LNCAP (cell line): ENCODE results near the gene KLK2.

Source experiments
- TF ChIP-seq, protein P1 (sequence below): fragments of 450-650 bp; IDR thresholded peaks from 2 replicates; pipeline ENCODE4 v1.5.1; 2017; ENCODE audit warnings: mild to moderate bottlenecking

KLK2 gene

DNA sequence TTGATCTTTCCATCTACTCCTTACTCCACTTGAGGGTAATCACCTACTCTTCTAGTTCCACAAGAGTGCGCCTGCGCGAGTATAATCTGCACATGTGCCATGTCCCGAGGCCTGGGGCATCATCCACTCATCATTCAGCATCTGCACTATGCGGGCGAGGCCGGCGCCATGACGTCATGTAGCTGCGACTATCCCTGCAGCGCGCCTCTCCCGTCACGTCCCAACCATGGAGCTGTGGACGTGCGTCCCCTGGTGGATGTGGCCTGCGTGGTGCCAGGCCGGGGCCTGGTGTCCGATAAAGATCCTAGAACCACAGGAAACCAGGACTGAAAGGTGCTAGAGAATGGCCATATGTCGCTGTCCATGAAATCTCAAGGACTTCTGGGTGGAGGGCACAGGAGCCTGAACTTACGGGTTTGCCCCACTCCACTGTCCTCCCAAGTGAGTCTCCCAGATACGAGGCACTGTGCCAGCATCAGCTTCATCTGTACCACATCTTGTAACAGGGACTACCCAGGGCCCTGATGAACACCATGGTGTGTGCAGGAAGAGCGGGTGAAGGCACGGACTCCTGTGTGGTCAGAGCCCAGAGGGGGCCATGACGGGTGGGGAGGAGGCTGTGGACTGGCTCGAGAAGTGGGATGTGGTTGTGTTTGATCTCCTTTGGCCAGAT lies 2.7 kb upstream of the KLK2 start:
- TF ChIP-seq, protein P1, sequence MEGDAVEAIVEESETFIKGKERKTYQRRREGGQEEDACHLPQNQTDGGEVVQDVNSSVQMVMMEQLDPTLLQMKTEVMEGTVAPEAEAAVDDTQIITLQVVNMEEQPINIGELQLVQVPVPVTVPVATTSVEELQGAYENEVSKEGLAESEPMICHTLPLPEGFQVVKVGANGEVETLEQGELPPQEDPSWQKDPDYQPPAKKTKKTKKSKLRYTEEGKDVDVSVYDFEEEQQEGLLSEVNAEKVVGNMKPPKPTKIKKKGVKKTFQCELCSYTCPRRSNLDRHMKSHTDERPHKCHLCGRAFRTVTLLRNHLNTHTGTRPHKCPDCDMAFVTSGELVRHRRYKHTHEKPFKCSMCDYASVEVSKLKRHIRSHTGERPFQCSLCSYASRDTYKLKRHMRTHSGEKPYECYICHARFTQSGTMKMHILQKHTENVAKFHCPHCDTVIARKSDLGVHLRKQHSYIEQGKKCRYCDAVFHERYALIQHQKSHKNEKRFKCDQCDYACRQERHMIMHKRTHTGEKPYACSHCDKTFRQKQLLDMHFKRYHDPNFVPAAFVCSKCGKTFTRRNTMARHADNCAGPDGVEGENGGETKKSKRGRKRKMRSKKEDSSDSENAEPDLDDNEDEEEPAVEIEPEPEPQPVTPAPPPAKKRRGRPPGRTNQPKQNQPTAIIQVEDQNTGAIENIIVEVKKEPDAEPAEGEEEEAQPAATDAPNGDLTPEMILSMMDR, result no peak

DNA sequence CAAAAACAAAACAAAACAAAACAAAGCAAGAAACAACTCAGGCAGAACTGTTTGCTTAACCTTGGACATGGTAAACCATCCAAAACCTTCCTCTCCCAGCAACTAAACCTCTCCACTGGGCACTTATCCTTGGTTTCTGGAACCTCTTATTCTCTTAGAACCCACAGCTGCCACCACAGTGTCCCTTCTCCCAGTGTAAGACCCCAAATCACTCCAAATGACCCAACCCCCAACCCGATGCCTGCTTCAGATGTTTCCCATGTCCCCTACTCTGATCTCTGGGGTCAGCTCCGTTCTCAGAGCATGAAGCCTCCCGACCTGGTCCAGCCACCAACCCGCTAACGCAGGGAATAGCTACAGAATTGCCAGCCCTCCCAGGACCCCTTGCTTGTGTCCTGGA lies 972 bp downstream of the KLK2 start:
- TF ChIP-seq, protein P1, result no peak

DNA sequence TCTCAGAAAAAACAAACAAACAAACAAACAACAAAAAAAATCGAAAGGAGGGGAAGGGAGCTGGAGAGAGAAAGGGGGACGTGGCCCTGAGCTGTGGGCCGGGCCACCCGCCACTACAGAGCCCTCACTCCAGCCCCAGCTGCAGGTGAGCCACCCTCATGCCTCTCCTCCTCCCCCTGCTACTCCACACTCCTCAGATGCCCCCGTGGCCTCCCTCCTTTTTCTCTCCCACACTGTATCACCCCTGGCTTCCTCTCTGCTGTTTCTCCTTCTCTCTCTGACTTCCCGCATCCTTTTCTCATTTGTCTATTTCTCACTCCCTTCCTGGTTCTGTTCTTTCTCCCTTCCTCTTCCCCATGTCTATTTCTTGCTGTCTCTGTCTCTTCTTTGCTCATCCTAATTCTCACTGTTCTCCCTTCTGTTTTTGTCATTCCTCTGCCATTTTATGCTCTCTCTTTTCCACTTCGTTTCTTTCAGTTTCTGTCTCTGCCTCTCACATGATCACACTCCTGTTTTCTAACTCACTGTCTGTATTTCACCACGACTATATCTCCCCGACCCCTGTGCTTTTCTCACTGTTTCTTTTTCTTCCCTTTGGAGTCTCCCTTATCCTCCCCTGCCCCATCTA lies 2.7 kb downstream of the KLK2 start:
- TF ChIP-seq, protein P1, result no peak

DNA sequence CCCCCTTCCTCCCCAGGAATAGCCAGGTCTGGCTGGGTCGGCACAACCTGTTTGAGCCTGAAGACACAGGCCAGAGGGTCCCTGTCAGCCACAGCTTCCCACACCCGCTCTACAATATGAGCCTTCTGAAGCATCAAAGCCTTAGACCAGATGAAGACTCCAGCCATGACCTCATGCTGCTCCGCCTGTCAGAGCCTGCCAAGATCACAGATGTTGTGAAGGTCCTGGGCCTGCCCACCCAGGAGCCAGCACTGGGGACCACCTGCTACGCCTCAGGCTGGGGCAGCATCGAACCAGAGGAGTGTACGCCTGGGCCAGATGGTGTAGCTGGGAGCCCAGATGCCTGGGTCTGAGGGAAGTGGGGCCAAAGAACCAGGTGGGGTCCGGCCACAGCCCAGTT lies 3.2 kb downstream of the KLK2 start:
- TF ChIP-seq, protein P1, result no peak

DNA sequence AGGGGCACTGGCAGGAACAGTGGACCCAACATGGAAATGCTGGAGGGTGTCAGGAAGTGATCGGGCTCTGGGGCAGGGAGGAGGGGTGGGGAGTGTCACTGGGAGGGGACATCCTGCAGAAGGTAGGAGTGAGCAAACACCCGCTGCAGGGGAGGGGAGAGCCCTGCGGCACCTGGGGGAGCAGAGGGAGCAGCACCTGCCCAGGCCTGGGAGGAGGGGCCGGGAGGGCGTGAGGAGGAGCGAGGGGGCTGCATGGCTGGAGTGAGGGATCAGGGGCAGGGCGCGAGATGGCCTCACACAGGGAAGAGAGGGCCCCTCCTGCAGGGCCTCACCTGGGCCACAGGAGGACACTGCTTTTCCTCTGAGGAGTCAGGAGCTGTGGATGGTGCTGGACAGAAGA lies 4.1 kb downstream of the KLK2 start:
- TF ChIP-seq, protein P1, result no peak

DNA sequence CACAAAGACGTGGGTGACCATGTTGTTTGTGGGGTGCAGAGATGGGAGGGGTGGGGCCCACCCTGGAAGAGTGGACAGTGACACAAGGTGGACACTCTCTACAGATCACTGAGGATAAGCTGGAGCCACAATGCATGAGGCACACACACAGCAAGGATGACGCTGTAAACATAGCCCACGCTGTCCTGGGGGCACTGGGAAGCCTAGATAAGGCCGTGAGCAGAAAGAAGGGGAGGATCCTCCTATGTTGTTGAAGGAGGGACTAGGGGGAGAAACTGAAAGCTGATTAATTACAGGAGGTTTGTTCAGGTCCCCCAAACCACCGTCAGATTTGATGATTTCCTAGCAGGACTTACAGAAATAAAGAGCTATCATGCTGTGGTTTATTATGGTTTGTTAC lies 5.6 kb downstream of the KLK2 start:
- TF ChIP-seq, protein P1, result no peak

DNA sequence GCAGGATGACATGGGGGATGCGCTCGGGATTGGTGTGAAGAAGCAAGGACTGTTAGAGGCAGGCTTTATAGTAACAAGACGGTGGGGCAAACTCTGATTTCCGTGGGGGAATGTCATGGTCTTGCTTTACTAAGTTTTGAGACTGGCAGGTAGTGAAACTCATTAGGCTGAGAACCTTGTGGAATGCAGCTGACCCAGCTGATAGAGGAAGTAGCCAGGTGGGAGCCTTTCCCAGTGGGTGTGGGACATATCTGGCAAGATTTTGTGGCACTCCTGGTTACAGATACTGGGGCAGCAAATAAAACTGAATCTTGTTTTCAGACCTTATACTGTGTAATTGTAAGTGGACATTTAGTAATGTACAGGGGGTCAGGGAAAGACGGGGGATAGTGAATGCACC lies 7.0 kb downstream of the KLK2 start:
- TF ChIP-seq, protein P1, result no peak

DNA sequence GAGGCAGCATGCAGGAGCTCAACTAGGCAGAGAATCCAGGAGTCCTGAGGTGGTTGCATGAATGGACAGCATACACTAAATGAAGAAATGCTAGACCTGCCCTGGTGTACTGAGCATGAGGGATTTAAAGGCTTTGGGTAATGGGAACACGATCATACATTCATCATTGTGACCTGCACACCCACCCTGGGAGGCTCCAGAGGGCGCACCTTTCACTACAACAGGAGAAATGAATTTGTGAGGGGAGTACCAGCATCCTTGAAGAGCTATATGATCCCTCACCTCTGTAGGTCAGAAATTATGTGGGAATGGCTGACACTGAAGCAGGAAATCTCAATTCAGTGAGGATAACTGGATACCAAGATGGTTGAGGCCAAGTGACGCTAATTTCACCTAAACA lies 8.9 kb downstream of the KLK2 start:
- TF ChIP-seq, protein P1, result no peak
